ENCODE results near the gene CHD3. TPM values are rescaled to one million over a fixed set of nuclear protein-coding genes. Genes with fewer than 3 reads are reported as not detected.

CHD3 gene
- total and polyA plus RNA-seq, 5 donors from 2014 or later, result 5.0 to 273 (median 7.3) TPM

DNA sequence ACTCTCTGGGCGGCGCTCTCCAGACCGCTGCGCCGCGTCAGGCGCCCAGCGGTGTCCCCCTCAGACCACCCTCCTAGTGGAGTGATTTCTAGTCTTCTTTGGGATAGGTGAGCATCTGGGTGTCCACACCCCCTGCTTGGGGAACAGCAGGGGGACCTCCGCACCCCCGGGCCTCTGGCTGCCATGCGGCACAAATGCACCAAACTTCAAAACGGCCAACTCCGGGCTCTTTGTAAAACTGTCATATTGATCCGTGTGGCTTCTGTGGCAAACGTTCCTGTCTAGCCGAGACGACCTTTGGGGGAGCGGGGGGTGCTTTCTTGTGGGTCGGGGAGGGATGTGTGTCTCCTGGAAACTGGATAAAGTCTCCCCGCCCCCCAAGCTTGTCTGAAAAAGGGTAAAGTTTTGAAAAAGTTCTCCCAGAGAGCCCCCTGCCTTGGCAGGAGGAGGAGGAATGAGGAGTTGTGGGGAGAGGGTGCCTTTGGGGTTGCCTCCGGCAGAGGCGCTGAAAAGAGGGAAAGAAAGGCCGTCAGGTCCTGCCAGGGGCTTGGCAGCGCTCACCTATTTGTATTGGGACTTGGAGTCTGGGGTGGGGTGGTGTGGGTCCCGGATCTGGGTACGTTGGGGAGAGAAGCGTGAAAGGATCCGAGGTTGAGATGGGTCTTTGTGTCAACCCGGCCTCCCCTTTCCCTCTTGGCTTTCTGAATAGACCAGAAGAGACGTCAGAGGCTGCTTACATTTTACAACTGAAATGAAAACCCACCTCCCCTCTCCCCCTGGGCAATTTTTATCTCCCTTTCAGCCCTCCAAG is 2.2 kb upstream of the CHD3 start:
- H3K36me3 Mint-ChIP-seq, result peaks cover 16% of the 10 kb centered on the region
- Histone ChIP-seq H3K36me3 (ENCODE audit: control insufficient read depth, insufficient read depth, low read length) (peaks cover 19% of the 10 kb centered on the region), H3K27ac (ENCODE audit: insufficient read depth, low read length, poor library complexity, severe bottlenecking) (peak overlapping the region; percentile 82), H3K4me1 (ENCODE audit: control insufficient read depth, insufficient read depth, low read length, poor library complexity, severe bottlenecking) (peaks cover 68% of the 10 kb centered on the region), H3K4me3 (ENCODE audit: low read depth, low read length) (peak overlapping the region; percentile 87), H3K27me3 (ENCODE audit: control insufficient read depth, insufficient read depth, low read length) (no peaks in the 10 kb centered on the region), H3K9me3 (ENCODE audit: control insufficient read depth in 2 of 2, low read length in 2 of 2) (no peaks in the 10 kb centered on the region)
- ATAC-seq (ENCODE audit: low read depth in 2 of 2) (no peak), DNase-seq (peak; percentile 50 to 65 (median 60))
- no peaks in the 10 kb centered on the region for H3K9me3 Mint-ChIP-seq
- peaks cover 7% of the 10 kb centered on the region for H3K27me3 Mint-ChIP-seq
- H3K4me3 Mint-ChIP-seq, result no peak overlapping the region
- H3K27ac Mint-ChIP-seq, result no peak overlapping the region
- peaks cover 0 to 22% (median 7%) of the 10 kb centered on the region in 4 donors for H3K4me1 Mint-ChIP-seq

DNA sequence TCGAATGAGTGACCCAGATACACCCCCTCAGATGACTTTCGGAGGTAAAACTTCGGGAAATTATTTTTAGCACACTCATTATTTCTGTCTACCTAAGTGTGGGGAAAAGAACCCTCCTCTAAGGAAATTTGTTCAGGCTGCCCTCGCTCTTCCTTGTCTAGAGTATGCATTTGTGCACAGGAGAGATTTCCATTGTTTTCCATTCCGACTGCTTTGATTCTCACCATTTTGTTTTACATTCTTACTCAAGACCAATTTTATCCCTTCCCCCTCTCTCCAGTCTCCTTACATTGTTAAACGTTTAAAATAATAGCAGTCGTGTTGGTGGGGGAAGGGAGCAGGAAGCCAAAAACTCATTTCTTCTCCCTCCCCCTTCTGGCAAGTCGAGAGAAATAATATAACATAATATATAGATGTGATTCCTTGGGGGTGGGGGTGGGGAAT is 1.5 kb upstream of the CHD3 start:
- Mint-ChIP-seq H3K36me3 (peaks cover 19% of the 10 kb centered on the region), H3K4me1 (peaks cover 0 to 26% (median 10%) of the 10 kb centered on the region in 4 donors), H3K4me3 (no peak overlapping the region), H3K27me3 (peaks cover 7% of the 10 kb centered on the region), H3K9me3 (no peaks in the 10 kb centered on the region), H3K27ac (no peak overlapping the region)
- Histone ChIP-seq H3K9me3 (ENCODE audit: control insufficient read depth in 2 of 2, low read length in 2 of 2) (no peaks in the 10 kb centered on the region), H3K4me3 (ENCODE audit: low read depth, low read length) (peak overlapping the region; percentile 87), H3K4me1 (ENCODE audit: control insufficient read depth, insufficient read depth, low read length, poor library complexity, severe bottlenecking) (peaks cover 62% of the 10 kb centered on the region), H3K36me3 (ENCODE audit: control insufficient read depth, insufficient read depth, low read length) (peaks cover 24% of the 10 kb centered on the region), H3K27me3 (ENCODE audit: control insufficient read depth, insufficient read depth, low read length) (no peaks in the 10 kb centered on the region), H3K27ac (ENCODE audit: insufficient read depth, low read length, poor library complexity, severe bottlenecking) (peak overlapping the region; percentile 82)
- DNase-seq (no peak), ATAC-seq (ENCODE audit: low read depth in 2 of 2) (peak; percentile 36 to 41)

DNA sequence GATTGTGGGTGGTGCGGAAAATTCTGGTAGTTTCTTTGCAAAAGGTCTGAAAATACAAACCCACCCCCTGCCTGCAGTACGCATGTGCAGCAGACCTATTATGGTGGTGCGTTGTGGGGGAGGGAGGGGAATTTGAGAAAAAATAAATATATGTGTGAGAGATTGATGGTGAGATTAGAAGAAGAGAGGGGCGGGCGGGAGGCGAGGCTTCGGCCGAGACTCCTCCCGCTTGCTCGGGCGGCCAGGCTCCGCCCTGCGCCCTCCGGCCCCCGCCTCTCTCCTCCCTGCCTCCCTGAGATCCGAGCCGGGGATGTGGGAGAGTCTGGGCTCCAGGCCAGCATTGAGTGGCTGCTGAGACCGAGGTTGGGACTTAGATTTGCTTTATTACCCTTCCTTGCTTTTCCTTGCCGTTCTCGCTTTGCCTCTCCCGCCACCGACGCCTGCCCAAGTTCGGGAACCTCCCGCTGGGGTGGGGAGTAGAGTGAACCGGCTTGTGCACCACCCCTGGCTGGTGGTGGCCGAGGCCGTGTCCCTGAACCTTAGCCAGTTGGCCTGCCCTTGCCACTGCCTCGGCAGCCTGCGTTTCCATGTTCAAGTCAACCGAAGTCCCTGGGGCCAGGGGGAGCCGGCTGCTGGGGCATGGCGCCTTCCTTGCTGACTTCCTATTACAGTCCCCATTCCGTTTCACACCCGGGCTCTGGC is 956 bp upstream of the CHD3 start:
- Histone ChIP-seq H3K9me3 (ENCODE audit: control insufficient read depth in 2 of 2, low read length in 2 of 2) (no peaks in the 10 kb centered on the region), H3K4me3 (ENCODE audit: low read depth, low read length) (peak overlapping the region; percentile 87), H3K36me3 (ENCODE audit: control insufficient read depth, insufficient read depth, low read length) (peaks cover 27% of the 10 kb centered on the region), H3K27me3 (ENCODE audit: control insufficient read depth, insufficient read depth, low read length) (no peaks in the 10 kb centered on the region), H3K27ac (ENCODE audit: insufficient read depth, low read length, poor library complexity, severe bottlenecking) (peak overlapping the region; percentile 82), H3K4me1 (ENCODE audit: control insufficient read depth, insufficient read depth, low read length, poor library complexity, severe bottlenecking) (peaks cover 56% of the 10 kb centered on the region)
- no peak overlapping the region for H3K27ac Mint-ChIP-seq
- peak; percentile 73 to 74 for ATAC-seq (ENCODE audit: low read depth in 2 of 2)
- H3K9me3 Mint-ChIP-seq, result no peaks in the 10 kb centered on the region
- H3K4me3 Mint-ChIP-seq, result no peak overlapping the region
- H3K4me1 Mint-ChIP-seq, result peaks cover 0 to 27% (median 11%) of the 10 kb centered on the region in 4 donors
- H3K36me3 Mint-ChIP-seq, result peaks cover 21% of the 10 kb centered on the region
- peak; percentile 83 to 99 (median 93) for DNase-seq
- H3K27me3 Mint-ChIP-seq, result peaks cover 7% of the 10 kb centered on the region

DNA sequence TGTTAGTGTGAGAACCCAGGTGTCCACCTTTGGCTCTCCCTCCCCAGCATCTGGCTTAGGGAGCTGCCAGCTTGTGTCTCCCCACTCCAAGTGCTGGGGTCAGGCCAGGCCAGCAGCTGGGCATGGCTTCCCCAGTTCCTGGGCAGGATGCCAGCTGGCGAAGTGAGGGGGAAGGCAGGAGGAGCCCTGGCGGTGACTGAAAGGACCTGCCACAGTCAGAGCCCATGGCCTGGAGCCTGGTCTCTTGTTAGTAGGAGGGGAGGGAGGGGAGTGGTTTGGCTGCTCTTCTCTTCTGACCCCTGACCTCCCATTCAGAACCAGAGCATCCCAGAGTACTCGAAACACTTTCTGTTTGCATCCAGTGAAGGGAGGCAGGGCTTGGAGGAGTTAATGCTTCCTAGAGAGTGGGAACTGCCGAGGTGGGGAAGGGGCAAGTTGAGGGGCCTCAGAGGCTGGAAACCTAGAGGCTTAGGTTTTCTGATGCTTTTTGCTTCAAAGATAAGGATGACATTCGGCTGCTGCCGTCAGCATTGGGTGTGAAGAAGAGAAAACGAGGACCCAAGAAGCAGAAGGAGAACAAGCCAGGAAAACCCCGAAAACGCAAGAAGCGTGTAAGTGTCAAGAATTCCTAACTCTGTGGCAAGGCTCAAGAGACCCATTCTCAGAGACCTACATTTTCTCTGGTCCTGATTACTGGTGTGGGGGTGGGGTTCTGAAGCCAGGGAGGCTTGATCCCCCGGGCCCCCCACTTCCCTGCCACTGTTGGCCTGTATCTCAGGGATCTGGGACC is 772 bp downstream of the CHD3 start:
- H3K27me3 ChIP-seq (ENCODE audit: control insufficient read depth, insufficient read depth, low read length), result no peaks in the 10 kb centered on the region
- H3K36me3 Mint-ChIP-seq, result peaks cover 21% of the 10 kb centered on the region
- peak overlapping the region in 1 of 3 donors; percentile 62 for H3K27ac Mint-ChIP-seq
- H3K27me3 Mint-ChIP-seq, result peaks cover 7% of the 10 kb centered on the region
- peaks cover 41% of the 10 kb centered on the region for H3K4me1 ChIP-seq (ENCODE audit: control insufficient read depth, insufficient read depth, low read length, poor library complexity, severe bottlenecking)
- H3K4me3 ChIP-seq (ENCODE audit: low read depth, low read length), result peak overlapping the region; percentile 87
- no peaks in the 10 kb centered on the region for H3K9me3 ChIP-seq (ENCODE audit: control insufficient read depth in 2 of 2, low read length in 2 of 2)
- H3K9me3 Mint-ChIP-seq, result no peaks in the 10 kb centered on the region
- peaks cover 42% of the 10 kb centered on the region for H3K36me3 ChIP-seq (ENCODE audit: control insufficient read depth, insufficient read depth, low read length)
- peak in 2 of 3 donors; percentile 16 to 38 for DNase-seq
- peak overlapping the region in 1 of 4 donors; percentile 43 for H3K4me3 Mint-ChIP-seq
- H3K27ac ChIP-seq (ENCODE audit: insufficient read depth, low read length, poor library complexity, severe bottlenecking), result no peak overlapping the region
- H3K4me1 Mint-ChIP-seq, result peaks cover 0 to 24% (median 11%) of the 10 kb centered on the region in 4 donors
- ATAC-seq (ENCODE audit: low read depth in 2 of 2), result no peak

DNA sequence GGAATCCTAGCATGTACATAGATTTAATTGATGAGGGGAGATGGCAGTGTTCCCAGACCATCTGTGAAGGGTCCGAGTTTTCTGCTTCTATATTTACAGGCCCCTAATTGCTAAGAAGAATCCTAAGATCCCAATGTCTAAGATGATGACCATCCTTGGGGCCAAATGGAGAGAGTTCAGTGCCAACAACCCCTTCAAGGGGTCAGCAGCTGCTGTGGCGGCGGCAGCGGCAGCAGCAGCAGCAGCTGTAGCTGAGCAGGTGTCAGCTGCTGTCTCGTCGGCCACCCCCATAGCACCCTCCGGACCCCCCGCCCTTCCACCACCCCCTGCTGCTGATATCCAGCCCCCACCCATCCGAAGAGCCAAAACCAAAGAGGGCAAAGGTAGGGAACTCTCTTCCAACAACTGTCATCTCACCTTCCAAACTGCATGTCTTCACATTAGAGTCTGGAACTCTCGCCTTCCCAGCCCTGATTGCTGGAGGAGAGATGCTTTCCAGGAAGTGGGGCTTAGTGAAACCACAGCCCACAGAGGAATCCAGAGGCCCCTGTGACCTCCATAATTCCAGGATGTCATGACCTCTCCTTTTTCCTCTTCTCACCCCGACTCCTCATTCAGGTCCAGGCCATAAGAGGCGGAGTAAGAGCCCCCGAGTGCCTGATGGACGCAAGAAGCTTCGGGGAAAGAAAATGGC is 4.7 kb downstream of the CHD3 start:
- DNase-seq, result no peak
- Histone ChIP-seq H3K36me3 (ENCODE audit: control insufficient read depth, insufficient read depth, low read length) (peaks cover 77% of the 10 kb centered on the region), H3K9me3 (ENCODE audit: control insufficient read depth in 2 of 2, low read length in 2 of 2) (no peaks in the 10 kb centered on the region), H3K4me3 (ENCODE audit: low read depth, low read length) (no peak overlapping the region), H3K27me3 (ENCODE audit: control insufficient read depth, insufficient read depth, low read length) (no peaks in the 10 kb centered on the region), H3K27ac (ENCODE audit: insufficient read depth, low read length, poor library complexity, severe bottlenecking) (no peak overlapping the region), H3K4me1 (ENCODE audit: control insufficient read depth, insufficient read depth, low read length, poor library complexity, severe bottlenecking) (peaks cover 16% of the 10 kb centered on the region)
- ATAC-seq (ENCODE audit: low read depth in 2 of 2), result no peak
- peak overlapping the region in 2 of 3 donors; percentile 41 to 59 for H3K27ac Mint-ChIP-seq
- H3K27me3 Mint-ChIP-seq, result no peaks in the 10 kb centered on the region
- no peaks in the 10 kb centered on the region for H3K9me3 Mint-ChIP-seq
- no peak overlapping the region for H3K4me3 Mint-ChIP-seq
- H3K36me3 Mint-ChIP-seq, result peaks cover 45% of the 10 kb centered on the region
- peaks cover 7 to 28% (median 21%) of the 10 kb centered on the region in 4 donors for H3K4me1 Mint-ChIP-seq

DNA sequence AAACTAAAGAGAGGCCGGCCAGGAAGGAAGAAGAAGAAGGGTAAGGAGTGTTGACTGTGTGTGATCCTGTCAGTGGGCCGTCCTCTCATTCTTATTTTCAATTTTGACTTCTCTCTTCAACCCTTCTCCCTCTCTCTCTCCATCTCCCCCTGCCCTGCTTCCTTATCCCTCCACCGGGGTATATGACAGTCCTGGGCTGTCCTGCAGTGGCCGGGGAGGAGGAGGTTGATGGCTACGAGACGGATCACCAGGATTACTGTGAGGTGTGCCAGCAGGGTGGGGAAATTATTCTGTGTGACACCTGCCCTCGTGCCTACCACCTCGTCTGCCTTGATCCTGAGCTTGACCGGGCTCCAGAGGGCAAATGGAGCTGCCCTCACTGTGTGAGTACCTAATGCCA is 5.6 kb downstream of the CHD3 start:
- Mint-ChIP-seq H3K4me1 (peaks cover 7 to 28% (median 20%) of the 10 kb centered on the region in 4 donors), H3K36me3 (peaks cover 53% of the 10 kb centered on the region), H3K9me3 (no peaks in the 10 kb centered on the region), H3K27ac (peak overlapping the region in 2 of 3 donors; percentile 41 to 79), H3K4me3 (no peak overlapping the region), H3K27me3 (no peaks in the 10 kb centered on the region)
- ATAC-seq (ENCODE audit: low read depth in 2 of 2), result no peak
- no peaks in the 10 kb centered on the region for H3K27me3 ChIP-seq (ENCODE audit: control insufficient read depth, insufficient read depth, low read length)
- no peak overlapping the region for H3K4me3 ChIP-seq (ENCODE audit: low read depth, low read length)
- peaks cover 86% of the 10 kb centered on the region for H3K36me3 ChIP-seq (ENCODE audit: control insufficient read depth, insufficient read depth, low read length)
- DNase-seq, result no peak
- H3K27ac ChIP-seq (ENCODE audit: insufficient read depth, low read length, poor library complexity, severe bottlenecking), result no peak overlapping the region
- no peaks in the 10 kb centered on the region for H3K9me3 ChIP-seq (ENCODE audit: control insufficient read depth in 2 of 2, low read length in 2 of 2)
- H3K4me1 ChIP-seq (ENCODE audit: control insufficient read depth, insufficient read depth, low read length, poor library complexity, severe bottlenecking), result peaks cover 8% of the 10 kb centered on the region

DNA sequence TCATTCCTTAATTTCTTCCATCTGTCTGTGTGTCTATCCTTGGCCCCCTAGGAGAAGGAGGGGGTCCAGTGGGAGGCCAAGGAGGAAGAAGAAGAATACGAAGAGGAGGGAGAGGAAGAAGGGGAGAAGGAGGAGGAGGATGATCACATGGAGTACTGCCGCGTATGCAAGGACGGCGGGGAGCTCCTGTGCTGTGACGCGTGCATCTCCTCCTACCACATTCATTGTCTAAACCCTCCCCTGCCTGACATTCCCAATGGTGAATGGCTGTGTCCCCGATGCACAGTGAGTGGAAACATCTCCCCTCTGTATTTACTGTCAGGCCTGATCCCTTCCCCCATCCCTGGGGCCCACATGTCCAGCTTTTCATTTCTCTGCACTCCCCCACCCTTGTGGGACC is 6.3 kb downstream of the CHD3 start:
- Histone ChIP-seq H3K36me3 (ENCODE audit: control insufficient read depth, insufficient read depth, low read length) (peaks cover 88% of the 10 kb centered on the region), H3K27me3 (ENCODE audit: control insufficient read depth, insufficient read depth, low read length) (no peaks in the 10 kb centered on the region), H3K9me3 (ENCODE audit: control insufficient read depth in 2 of 2, low read length in 2 of 2) (no peaks in the 10 kb centered on the region), H3K4me1 (ENCODE audit: control insufficient read depth, insufficient read depth, low read length, poor library complexity, severe bottlenecking) (peaks cover 1% of the 10 kb centered on the region), H3K4me3 (ENCODE audit: low read depth, low read length) (no peak overlapping the region), H3K27ac (ENCODE audit: insufficient read depth, low read length, poor library complexity, severe bottlenecking) (no peak overlapping the region)
- DNase-seq (no peak), ATAC-seq (ENCODE audit: low read depth in 2 of 2) (no peak)
- H3K27ac Mint-ChIP-seq, result peak overlapping the region in 2 of 3 donors; percentile 44 to 81
- peaks cover 58% of the 10 kb centered on the region for H3K36me3 Mint-ChIP-seq
- no peaks in the 10 kb centered on the region for H3K9me3 Mint-ChIP-seq
- no peak overlapping the region for H3K4me3 Mint-ChIP-seq
- H3K4me1 Mint-ChIP-seq, result peaks cover 7 to 28% (median 19%) of the 10 kb centered on the region in 4 donors
- no peaks in the 10 kb centered on the region for H3K27me3 Mint-ChIP-seq

All from CD4-positive, CD25-positive, alpha-beta regulatory T cell (primary cell).